Brain microvascular endothelial cell (primary cell): ENCODE results near the gene PMS2.

Source experiments
- DNase-seq: peaks from one replicate; pipeline ENCODE4 v3.0.0-alpha.2; 2020
- H3K27ac ChIP-seq: fragments of 250-450 bp; sonication (Bioruptor Pico); 2 replicates; pipeline ENCODE4 v1.5.1; 2020; ENCODE audit warnings: mild to moderate bottlenecking, moderate library complexity
- H3K27me3 ChIP-seq: fragments of 250-450 bp; sonication (Bioruptor Pico); replicated peaks from 2 replicates; pipeline ENCODE4 v1.5.1; 2020; ENCODE audit warnings: mild to moderate bottlenecking
- H3K36me3 ChIP-seq: fragments of 250-450 bp; sonication (Bioruptor Pico); replicated peaks from 2 replicates; pipeline ENCODE4 v1.5.1; 2020; ENCODE audit warnings: mild to moderate bottlenecking
- H3K4me3 ChIP-seq: 2 replicates; pipeline ENCODE4 v1.5.1; 2011; ENCODE audit warnings: low read depth, mild to moderate bottlenecking, control low read depth, low read length, moderate library complexity
- in situ Hi-C: cut with HindIII; loops from 2 replicates; pipeline ENCODE4 v1.10.0; 2017; ENCODE audit warnings: low sequenced_read_pairs, low pct_ligation_motif_present
- TF ChIP-seq, protein P1 (sequence below): IDR thresholded peaks from 2 replicates; pipeline ENCODE4 v1.5.1; 2011; ENCODE audit warnings: low read depth, mild to moderate bottlenecking, moderate library complexity, low read length, control low read depth, inconsistent platforms; ENCODE audit errors: missing control alignments

Gene PMS2

DNA sequence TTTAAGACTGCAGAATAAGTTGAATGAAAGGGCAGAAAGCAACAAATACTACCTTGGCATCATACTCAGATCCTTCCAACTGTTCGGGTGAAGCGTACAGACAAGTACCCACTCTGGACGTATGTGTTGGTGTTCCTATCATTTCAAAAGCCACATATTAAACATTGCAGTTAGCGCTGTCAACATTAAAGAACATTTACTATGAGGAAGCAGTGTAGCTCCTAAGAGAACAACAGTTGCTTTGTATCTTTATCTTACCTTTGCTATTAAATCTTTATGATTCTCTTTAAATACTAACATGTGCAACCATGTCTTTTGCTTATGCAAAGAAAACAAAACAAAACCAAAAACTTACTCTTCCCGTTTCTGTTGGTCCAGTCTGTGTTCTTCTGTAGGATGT is 19.7 kb upstream of the PMS2 start:
- H3K4me3 ChIP-seq, result no peak overlapping the region
- no peak overlapping the region for H3K27ac ChIP-seq
- peaks cover 76% of the 10 kb centered on the region for H3K36me3 ChIP-seq
- TF ChIP-seq, protein P1, sequence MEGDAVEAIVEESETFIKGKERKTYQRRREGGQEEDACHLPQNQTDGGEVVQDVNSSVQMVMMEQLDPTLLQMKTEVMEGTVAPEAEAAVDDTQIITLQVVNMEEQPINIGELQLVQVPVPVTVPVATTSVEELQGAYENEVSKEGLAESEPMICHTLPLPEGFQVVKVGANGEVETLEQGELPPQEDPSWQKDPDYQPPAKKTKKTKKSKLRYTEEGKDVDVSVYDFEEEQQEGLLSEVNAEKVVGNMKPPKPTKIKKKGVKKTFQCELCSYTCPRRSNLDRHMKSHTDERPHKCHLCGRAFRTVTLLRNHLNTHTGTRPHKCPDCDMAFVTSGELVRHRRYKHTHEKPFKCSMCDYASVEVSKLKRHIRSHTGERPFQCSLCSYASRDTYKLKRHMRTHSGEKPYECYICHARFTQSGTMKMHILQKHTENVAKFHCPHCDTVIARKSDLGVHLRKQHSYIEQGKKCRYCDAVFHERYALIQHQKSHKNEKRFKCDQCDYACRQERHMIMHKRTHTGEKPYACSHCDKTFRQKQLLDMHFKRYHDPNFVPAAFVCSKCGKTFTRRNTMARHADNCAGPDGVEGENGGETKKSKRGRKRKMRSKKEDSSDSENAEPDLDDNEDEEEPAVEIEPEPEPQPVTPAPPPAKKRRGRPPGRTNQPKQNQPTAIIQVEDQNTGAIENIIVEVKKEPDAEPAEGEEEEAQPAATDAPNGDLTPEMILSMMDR, result no peak
- no peak for DNase-seq
- in situ Hi-C loops, result loop anchor here (25.0 kb wide), 1 partner anchor 109 kb away; no protein-coding TSS in a partner anchor
- H3K27me3 ChIP-seq, result no peaks in the 10 kb centered on the region

DNA sequence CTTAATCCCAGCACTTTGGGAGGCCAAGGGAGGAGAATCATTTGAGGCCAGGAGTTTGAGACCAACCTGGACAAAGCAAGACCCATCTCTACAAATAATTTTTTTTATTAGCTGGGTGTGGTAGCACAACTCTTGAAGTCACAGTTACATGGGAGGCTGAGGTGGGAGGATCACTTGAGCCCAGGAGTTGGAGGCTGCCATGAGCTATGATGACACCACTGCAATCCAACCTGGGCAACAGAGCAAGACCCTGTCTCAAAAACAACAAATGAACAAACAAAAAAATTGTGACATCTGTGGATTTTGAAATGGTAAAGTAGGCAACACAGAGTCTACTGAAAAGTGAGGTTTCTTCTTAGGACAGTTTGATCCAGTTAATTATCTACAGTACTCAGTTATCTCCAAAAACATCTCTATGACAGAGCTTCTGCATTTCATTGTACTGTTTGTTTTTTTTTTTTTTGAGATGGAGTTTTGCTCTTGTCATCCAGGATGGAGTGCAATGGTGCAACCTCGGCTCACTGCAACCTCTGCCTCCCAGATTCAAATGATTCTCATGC is 19.0 kb upstream of the PMS2 start:
- DNase-seq, result no peak
- peaks cover 77% of the 10 kb centered on the region for H3K36me3 ChIP-seq
- in situ Hi-C loops, result loop anchor here (25.0 kb wide), 1 partner anchor 109 kb away; no protein-coding TSS in a partner anchor
- TF ChIP-seq, protein P1, result no peak
- no peaks in the 10 kb centered on the region for H3K27me3 ChIP-seq
- no peak overlapping the region for H3K4me3 ChIP-seq
- no peak overlapping the region for H3K27ac ChIP-seq

DNA sequence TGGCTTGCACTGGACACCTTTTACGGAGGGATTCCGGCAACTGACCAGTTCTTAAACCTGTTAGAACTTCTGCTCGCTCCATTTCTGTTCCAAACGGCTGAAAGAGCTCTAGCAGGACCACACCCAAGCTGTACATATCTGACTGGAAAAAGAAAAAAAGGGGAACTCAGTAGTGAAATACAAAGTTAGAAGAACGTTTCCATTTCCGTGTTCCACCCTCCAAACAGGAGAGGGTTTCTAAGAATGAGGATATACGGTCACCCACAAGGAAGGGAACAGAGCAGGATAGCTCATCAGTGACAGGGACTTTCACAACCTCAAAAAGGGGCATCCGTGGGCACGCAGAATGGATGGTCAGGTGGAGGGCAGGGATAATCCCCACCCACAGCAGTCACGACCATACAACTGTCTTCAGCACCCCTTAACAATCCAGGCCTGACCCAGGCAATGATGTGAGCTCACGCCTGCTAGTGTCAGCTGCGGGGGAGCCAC is 18.0 kb upstream of the PMS2 start:
- TF ChIP-seq, protein P1, result no peak
- Histone ChIP-seq H3K27ac (no peak overlapping the region), H3K27me3 (no peaks in the 10 kb centered on the region), H3K36me3 (peaks cover 79% of the 10 kb centered on the region), H3K4me3 (no peak overlapping the region)
- no peak for DNase-seq
- in situ Hi-C loops, result loop anchor here (25.0 kb wide), 1 partner anchor 110 kb away; no protein-coding TSS in a partner anchor

DNA sequence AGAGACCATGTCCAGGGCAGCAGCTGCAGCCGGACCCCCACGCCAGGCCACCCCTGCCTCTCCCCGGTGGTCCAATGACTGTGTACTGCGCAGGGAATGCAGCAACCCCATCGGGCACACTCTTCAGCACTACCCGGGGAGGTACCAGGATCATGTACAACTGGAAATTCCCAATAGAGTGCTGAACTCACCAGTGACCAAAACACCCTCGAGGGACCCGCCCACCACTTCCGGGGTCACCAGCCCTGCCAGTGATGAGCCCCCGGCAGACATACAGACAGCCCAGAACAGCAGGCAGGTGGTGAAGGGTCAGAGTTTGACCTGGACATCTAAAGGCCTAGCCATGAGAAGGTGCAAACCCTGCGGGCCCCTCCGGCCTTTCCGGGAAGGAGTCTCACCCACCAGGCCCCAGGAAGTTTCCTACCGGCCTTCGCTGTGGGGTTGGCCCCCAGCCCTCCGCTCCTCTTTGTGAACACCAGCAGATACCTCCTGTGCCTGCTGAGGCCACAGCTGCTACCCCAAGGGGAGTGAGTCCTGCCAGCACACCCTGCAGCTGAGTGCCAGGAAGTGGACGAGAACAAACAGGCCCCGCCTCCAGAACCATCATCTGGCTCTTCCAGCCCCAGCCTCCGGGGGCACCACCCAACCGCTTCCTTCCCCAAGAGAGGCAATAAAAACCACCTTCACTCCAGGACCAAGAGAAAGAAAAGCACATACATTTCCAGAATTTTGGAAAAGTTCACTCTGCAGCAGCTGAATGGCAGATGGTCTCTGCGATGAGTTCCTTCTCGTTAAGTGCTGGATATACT is 17.4 kb upstream of the PMS2 start:
- H3K4me3 ChIP-seq, result no peak overlapping the region
- DNase-seq, result peak; percentile 27
- H3K36me3 ChIP-seq, result peaks cover 79% of the 10 kb centered on the region
- H3K27me3 ChIP-seq, result no peaks in the 10 kb centered on the region
- TF ChIP-seq, protein P1, result peak; percentile 56
- H3K27ac ChIP-seq, result no peak overlapping the region
- in situ Hi-C loops, result loop anchor here (25.0 kb wide), 1 partner anchor 111 kb away; no protein-coding TSS in a partner anchor

DNA sequence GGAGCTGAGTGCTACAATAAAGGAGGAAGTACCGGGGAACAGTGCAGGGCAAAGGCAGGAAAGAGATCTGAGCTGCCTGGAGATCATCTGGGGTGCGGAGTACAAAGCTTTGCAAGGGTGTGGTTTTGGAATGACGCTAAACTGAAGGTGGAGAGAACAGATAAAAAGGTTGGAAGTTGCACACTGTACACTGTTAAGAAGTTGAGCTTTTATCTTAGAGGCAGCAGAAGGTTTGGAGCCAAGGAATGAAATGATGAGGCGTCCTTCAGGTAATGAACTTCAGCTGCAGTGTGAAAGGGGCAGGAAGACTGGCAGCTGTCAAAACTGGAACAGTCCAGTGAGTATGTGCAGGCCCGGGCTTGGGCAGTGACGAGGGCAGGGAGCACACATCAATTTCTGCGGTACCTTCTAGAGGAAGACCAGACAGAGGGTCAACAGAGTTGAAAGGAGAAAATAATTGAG is 15.2 kb upstream of the PMS2 start:
- H3K27me3 ChIP-seq, result no peaks in the 10 kb centered on the region
- TF ChIP-seq, protein P1, result no peak
- H3K27ac ChIP-seq, result no peak overlapping the region
- H3K36me3 ChIP-seq, result peaks cover 87% of the 10 kb centered on the region
- H3K4me3 ChIP-seq, result no peak overlapping the region
- in situ Hi-C loops, result no loop called here
- DNase-seq, result no peak
